ENCODE measurements around the gene GPC1. TPM values are rescaled to one million over a fixed set of nuclear protein-coding genes. Genes with fewer than 3 reads are reported as not detected.

The GPC1 gene
- total RNA-seq, 1 experiment from 2014 or later, result 38.9 TPM

GRCh38 chr2:240463866-240464481, 28.5 kb downstream of the GPC1 start:
- H3K4me3 Mint-ChIP-seq (ENCODE audit: unreplicated experiment), result no peak overlapping the region
- DNase-seq (ENCODE audit: unreplicated experiment), result no peak
- no peaks in the 10 kb centered on the region for H3K4me1 Mint-ChIP-seq (ENCODE audit: insufficient read depth, unreplicated experiment)
- H3K27ac Mint-ChIP-seq (ENCODE audit: low read depth, unreplicated experiment), result no peak overlapping the region
- CTCF ChIA-PET, result interaction anchor here (1.5 kb wide), 1 partner anchor 231 kb away, joined by 5 read pairs; no protein-coding TSS in a partner anchor
- no peak for TF ChIP-seq CTCF (IDR thresholded peaks at IDR 0.05; ENCODE audit: unreplicated experiment)
- BruUV-seq (replicated peaks), result no TSS peak
- H3K27me3 Mint-ChIP-seq (ENCODE audit: insufficient read depth, unreplicated experiment), result no peaks in the 10 kb centered on the region
- H3K9me3 Mint-ChIP-seq (ENCODE audit: unreplicated experiment), result no peaks in the 10 kb centered on the region
- POLR2A ChIA-PET, result no interaction called here
- peaks cover 37% of the 10 kb centered on the region for H3K36me3 Mint-ChIP-seq (ENCODE audit: insufficient read depth, unreplicated experiment)
- intact Hi-C loops (cut with micrococcal nuclease), result no loop called here

GRCh38 chr2:240464514-240465241, 29.2 kb downstream of the GPC1 start:
- ChIA-PET CTCF (interaction anchor here (1.5 kb wide), 1 partner anchor 232 kb away, joined by 5 read pairs; no protein-coding TSS in a partner anchor), POLR2A (interaction anchor here (0.5 to 0.6 kb wide), 2 partner anchors 15 to 122 kb away, joined by 3 to 4 read pairs; no protein-coding TSS in a partner anchor)
- Mint-ChIP-seq H3K27me3 (ENCODE audit: insufficient read depth, unreplicated experiment) (no peaks in the 10 kb centered on the region), H3K4me3 (ENCODE audit: unreplicated experiment) (no peak overlapping the region), H3K4me1 (ENCODE audit: insufficient read depth, unreplicated experiment) (peaks cover 4% of the 10 kb centered on the region), H3K36me3 (ENCODE audit: insufficient read depth, unreplicated experiment) (peaks cover 37% of the 10 kb centered on the region), H3K9me3 (ENCODE audit: unreplicated experiment) (no peaks in the 10 kb centered on the region), H3K27ac (ENCODE audit: low read depth, unreplicated experiment) (no peak overlapping the region)
- no peak for DNase-seq (ENCODE audit: unreplicated experiment)
- intact Hi-C loops (cut with micrococcal nuclease), result no loop called here
- no peak for TF ChIP-seq CTCF (IDR thresholded peaks at IDR 0.05; ENCODE audit: unreplicated experiment)
- no TSS peak for BruUV-seq (replicated peaks)

GRCh38 chr2:240465268-240465764, 29.9 kb downstream of the GPC1 start:
- no TSS peak for BruUV-seq (replicated peaks)
- POLR2A ChIA-PET, result interaction anchor here (0.5 kb wide), 1 partner anchor 122 kb away, joined by 4 read pairs; no protein-coding TSS in a partner anchor
- no peak overlapping the region for H3K4me3 Mint-ChIP-seq (ENCODE audit: unreplicated experiment)
- H3K4me1 Mint-ChIP-seq (ENCODE audit: insufficient read depth, unreplicated experiment), result peaks cover 5% of the 10 kb centered on the region
- no peaks in the 10 kb centered on the region for H3K9me3 Mint-ChIP-seq (ENCODE audit: unreplicated experiment)
- no peak overlapping the region for H3K27ac Mint-ChIP-seq (ENCODE audit: low read depth, unreplicated experiment)
- TF ChIP-seq CTCF (IDR thresholded peaks at IDR 0.05; ENCODE audit: unreplicated experiment), result no peak
- H3K36me3 Mint-ChIP-seq (ENCODE audit: insufficient read depth, unreplicated experiment), result peaks cover 36% of the 10 kb centered on the region
- no peak for DNase-seq (ENCODE audit: unreplicated experiment)
- H3K27me3 Mint-ChIP-seq (ENCODE audit: insufficient read depth, unreplicated experiment), result no peaks in the 10 kb centered on the region
- CTCF ChIA-PET, result no interaction called here
- intact Hi-C loops (cut with micrococcal nuclease), result no loop called here

GRCh38 chr2:240465765-240466578, 30.5 kb downstream of the GPC1 start:
- H3K9me3 Mint-ChIP-seq (ENCODE audit: unreplicated experiment), result no peaks in the 10 kb centered on the region
- no peak overlapping the region for H3K27ac Mint-ChIP-seq (ENCODE audit: low read depth, unreplicated experiment)
- DNase-seq (ENCODE audit: unreplicated experiment), result no peak
- peaks cover 29% of the 10 kb centered on the region for H3K36me3 Mint-ChIP-seq (ENCODE audit: insufficient read depth, unreplicated experiment)
- no peak for TF ChIP-seq CTCF (IDR thresholded peaks at IDR 0.05; ENCODE audit: unreplicated experiment)
- no peaks in the 10 kb centered on the region for H3K27me3 Mint-ChIP-seq (ENCODE audit: insufficient read depth, unreplicated experiment)
- POLR2A ChIA-PET, result no interaction called here
- H3K4me1 Mint-ChIP-seq (ENCODE audit: insufficient read depth, unreplicated experiment), result peaks cover 5% of the 10 kb centered on the region
- BruUV-seq (replicated peaks), result no TSS peak
- no peak overlapping the region for H3K4me3 Mint-ChIP-seq (ENCODE audit: unreplicated experiment)
- CTCF ChIA-PET, result no interaction called here
- intact Hi-C loops (cut with micrococcal nuclease), result no loop called here

All from MCF 10A (cell line).